Spleen (tissue), 7 donors: ENCODE measurements around the gene FRK.

Experiments used
- POLR2A ChIP-seq, 3 donors: fragments of 450-650 bp; IDR thresholded peaks; one replicate each; pipeline ENCODE4 v1.5.1; 2017; ENCODE audit warnings: antibody characterized with exemption in 3 of 3, mild to moderate bottlenecking in 1 of 3
- POLR2AphosphoS5 ChIP-seq, 3 donors: sonication (generic); formaldehyde crosslinking; IDR thresholded peaks; one replicate each; pipeline ENCODE4 v1.5.1; 2017; ENCODE audit warnings: antibody characterized with exemption in 3 of 3
- TF ChIP-seq, protein P1 (sequence below), 11 experiments: fragments of 200-600 bp in 7 of 11; fragments of 450-650 bp in 4 of 11; sonication (generic) in 4 of 11; IDR thresholded peaks in 8 of 11; conservative IDR thresholded peaks in 3 of 11; 1 replicate in 7 of 11; 2 replicates in 4 of 11; pipeline versions ENCODE4 v1.4.0 to v1.8.0; 2016 to 2021; ENCODE audit warnings: antibody characterized with exemption in 11 of 11, inconsistent platforms in 4 of 11, mild to moderate bottlenecking in 1 of 11
- donor health status: DM: no; HTN: no; CAD: no; lungs with moderate emphysema.
- donor health status: DM: no; HTN: no; CAD: no.
- donor health status: DM: no; HTN: no; CAD: no.

DNA sequence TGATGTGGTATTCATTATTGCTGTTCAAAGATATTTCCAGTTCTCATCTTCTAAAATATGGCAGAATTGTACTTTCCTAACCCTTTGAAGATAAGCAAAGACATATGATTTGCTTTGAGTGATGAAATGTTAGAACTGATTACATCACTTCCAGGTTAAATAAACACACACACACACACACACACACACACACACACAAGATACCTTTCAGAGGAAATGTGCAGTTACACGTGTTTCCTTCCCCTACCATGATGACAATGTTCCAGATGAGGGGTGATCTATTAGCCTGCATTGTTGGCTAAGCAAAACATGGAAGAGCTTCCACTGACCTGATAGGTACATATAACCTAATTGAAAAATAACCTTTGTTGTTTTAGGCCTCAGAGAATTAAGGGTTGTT lies 11.7 kb upstream of the FRK start:
- TF ChIP-seq, protein P1, sequence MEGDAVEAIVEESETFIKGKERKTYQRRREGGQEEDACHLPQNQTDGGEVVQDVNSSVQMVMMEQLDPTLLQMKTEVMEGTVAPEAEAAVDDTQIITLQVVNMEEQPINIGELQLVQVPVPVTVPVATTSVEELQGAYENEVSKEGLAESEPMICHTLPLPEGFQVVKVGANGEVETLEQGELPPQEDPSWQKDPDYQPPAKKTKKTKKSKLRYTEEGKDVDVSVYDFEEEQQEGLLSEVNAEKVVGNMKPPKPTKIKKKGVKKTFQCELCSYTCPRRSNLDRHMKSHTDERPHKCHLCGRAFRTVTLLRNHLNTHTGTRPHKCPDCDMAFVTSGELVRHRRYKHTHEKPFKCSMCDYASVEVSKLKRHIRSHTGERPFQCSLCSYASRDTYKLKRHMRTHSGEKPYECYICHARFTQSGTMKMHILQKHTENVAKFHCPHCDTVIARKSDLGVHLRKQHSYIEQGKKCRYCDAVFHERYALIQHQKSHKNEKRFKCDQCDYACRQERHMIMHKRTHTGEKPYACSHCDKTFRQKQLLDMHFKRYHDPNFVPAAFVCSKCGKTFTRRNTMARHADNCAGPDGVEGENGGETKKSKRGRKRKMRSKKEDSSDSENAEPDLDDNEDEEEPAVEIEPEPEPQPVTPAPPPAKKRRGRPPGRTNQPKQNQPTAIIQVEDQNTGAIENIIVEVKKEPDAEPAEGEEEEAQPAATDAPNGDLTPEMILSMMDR (IDR thresholded peaks at IDR 0.05 in 8 of 11, conservative IDR thresholded peaks at IDR 0.05 in 3 of 11), result no peak
- TF ChIP-seq POLR2A (IDR thresholded peaks at IDR 0.05) (no peak), POLR2AphosphoS5 (IDR thresholded peaks at IDR 0.05) (no peak)
